DMS114 treated with DMSO at 0.1 percent for 48 hours (cell line): ENCODE data around the gene SMOC1.

Experiments
- DNase-seq: peaks from one replicate; lab custom pipeline; 2025; ENCODE audit not compliant: unreplicated experiment; lab: John Stamatoyannopoulos, UW

The SMOC1 gene

GRCh38 chr14:69973846-69974245 is 94.6 kb downstream of the SMOC1 start:
- no peak for DNase-seq

- no peak for DNase-seq
Measured at GRCh38 chr14:69979882-69980281, 100.7 kb downstream of the SMOC1 start.

- DNase-seq = no peak
Measured at GRCh38 chr14:69980457-69981425, 101.5 kb downstream of the SMOC1 start.

GRCh38 chr14:69982220-69982839 is 103.1 kb downstream of the SMOC1 start:
- DNase-seq = no peak

- DNase-seq = no peak
Measured at GRCh38 chr14:69982886-69983285, 103.7 kb downstream of the SMOC1 start.

GRCh38 chr14:69983317-69983716 is 104.1 kb downstream of the SMOC1 start:
- no peak for DNase-seq

- DNase-seq = no peak
Measured at GRCh38 chr14:69985463-69985862, 106.2 kb downstream of the SMOC1 start.

- no peak for DNase-seq
Measured at GRCh38 chr14:69986336-69986735, 107.1 kb downstream of the SMOC1 start.

GRCh38 chr14:69987406-69988121 is 108.3 kb downstream of the SMOC1 start:
- no peak for DNase-seq

GRCh38 chr14:69988979-69989378 is 109.8 kb downstream of the SMOC1 start:
- DNase-seq = no peak

- no peak for DNase-seq
Measured at GRCh38 chr14:69989622-69990021, 110.4 kb downstream of the SMOC1 start.

- DNase-seq = no peak
Measured at GRCh38 chr14:69990323-69990722, 111.1 kb downstream of the SMOC1 start.

- no peak for DNase-seq
Measured at GRCh38 chr14:69991422-69991821, 112.2 kb downstream of the SMOC1 start.

- DNase-seq = no peak
Measured at GRCh38 chr14:69992564-69992963, 113.3 kb downstream of the SMOC1 start.

- no peak for DNase-seq
Measured at GRCh38 chr14:69993326-69993725, 114.1 kb downstream of the SMOC1 start.

GRCh38 chr14:69994002-69994401 is 114.8 kb downstream of the SMOC1 start:
- no peak for DNase-seq

GRCh38 chr14:69996216-69996615 is 117.0 kb downstream of the SMOC1 start:
- DNase-seq = no peak

- DNase-seq = no peak
Measured at GRCh38 chr14:69997849-69998248, 118.6 kb downstream of the SMOC1 start.

GRCh38 chr14:69999261-69999674 is 120.1 kb downstream of the SMOC1 start:
- DNase-seq = no peak

- no peak for DNase-seq
Measured at GRCh38 chr14:70000601-70001000, 121.4 kb downstream of the SMOC1 start.

GRCh38 chr14:70002589-70003346 is 123.6 kb downstream of the SMOC1 start:
- DNase-seq = no peak
